OCI-LY3 (cell line): ENCODE results near the gene KHDRBS1.

Experiments used
- H2AFZ ChIP-seq: fragments of 200-600, 300-600 bp; shearing (Covaris generic); 2 replicates; pipeline ENCODE4 v1.6.0; 2014; ENCODE audit warnings: antibody characterized with exemption, low read depth, low read length
- H3K27ac ChIP-seq: fragments of 200-600, 300-600 bp; sonication (generic); 2 replicates; pipeline ENCODE4 v1.5.1; 2014; ENCODE audit warnings: mild to moderate bottlenecking, low read length, moderate library complexity, mixed read lengths
- H3K27me3 ChIP-seq: fragments of 200-600, 300-600 bp; sonication (generic); 2 replicates; pipeline ENCODE4 v1.6.1; 2014; ENCODE audit warnings: low read depth, low read length, mixed read lengths
- H3K36me3 ChIP-seq: fragments of 200-600, 300-600 bp; sonication (generic); replicated peaks from 2 replicates; pipeline ENCODE3; 2014; ENCODE audit warnings: low read depth, low read length, mixed read lengths
- H3K4me1 ChIP-seq: fragments of 300-600, 200-600 bp; sonication (generic); 2 replicates; pipeline ENCODE4 v1.6.1; 2014; ENCODE audit warnings: low read length, mixed read lengths
- H3K4me2 ChIP-seq: fragments of 200-600, 300-600 bp; sonication (generic); 2 replicates; pipeline ENCODE4 v1.6.1; 2014; ENCODE audit warnings: low read length, mixed read lengths
- H3K4me3 ChIP-seq: fragments of 300-600, 200-600 bp; sonication (generic); 2 replicates; pipeline ENCODE4 v1.5.1; 2014; ENCODE audit warnings: antibody characterized with exemption, mild to moderate bottlenecking, low read length, moderate library complexity
- H3K79me2 ChIP-seq: fragments of 300-600, 200-600 bp; shearing (Covaris generic); 2 replicates; pipeline ENCODE4 v1.6.1; 2014; ENCODE audit warnings: mild to moderate bottlenecking, low read length, mixed read lengths
- H3K9ac ChIP-seq: fragments of 300-600, 200-600 bp; shearing (Covaris generic); 2 replicates; pipeline ENCODE4 v1.6.0; 2014; ENCODE audit warnings: mild to moderate bottlenecking, low read length, moderate library complexity
- H3K9me3 ChIP-seq: fragments of 200-600, 300-600 bp; shearing (Covaris generic); 2 replicates; pipeline ENCODE4 v1.6.1; 2014; ENCODE audit warnings: low read length, mixed read lengths; ENCODE audit not compliant: insufficient read depth
- H4K20me1 ChIP-seq: fragments of 200-600, 300-600 bp; sonication (generic); 2 replicates; pipeline ENCODE4 v1.6.1; 2016; ENCODE audit warnings: low read length, mixed read lengths; ENCODE audit not compliant: insufficient read depth
- EZH2phosphoT487 ChIP-seq: fragments of 200-600 bp; shearing (Covaris generic); IDR thresholded peaks from 2 replicates; pipeline ENCODE4 v1.6.1; 2018; ENCODE audit warnings: antibody characterized with exemption, mixed run types, low read depth
- TF ChIP-seq, protein P1 (sequence below): fragments of 200-600, 300-600 bp; sonication (generic); IDR thresholded peaks from 2 replicates; pipeline ENCODE4 v1.5.1; 2014; ENCODE audit warnings: antibody characterized with exemption, low read length, low read depth

The KHDRBS1 gene

DNA sequence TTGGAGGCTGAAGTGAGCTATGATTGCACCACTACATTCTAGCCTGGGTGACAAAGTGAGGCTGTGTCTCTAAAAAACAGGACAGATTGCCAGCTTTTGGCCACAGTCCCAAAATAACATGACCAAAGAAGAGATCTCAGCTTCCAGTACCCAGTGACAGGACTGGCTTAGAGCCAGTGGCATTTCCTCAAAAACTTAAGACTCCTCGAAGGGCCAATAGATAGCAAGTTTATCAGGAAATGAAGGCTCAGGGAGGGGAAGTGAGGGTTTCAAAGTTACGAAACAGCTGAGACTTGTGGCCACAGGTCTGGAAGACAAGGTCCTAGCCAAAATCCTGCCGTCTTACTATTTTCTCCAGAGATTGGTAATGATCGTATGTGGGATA lies 52.8 kb downstream of the KHDRBS1 start:
- Histone ChIP-seq H3K4me2 (peak overlapping the region; percentile 62), H2AFZ (no peak overlapping the region), H4K20me1 (no peaks in the 10 kb centered on the region), H3K27me3 (0 out of 2 replicates have a peak, but pooled peaks cover 4% of the 10 kb centered on the region), H3K79me2 (no peaks in the 10 kb centered on the region), H3K36me3 (no peaks in the 10 kb centered on the region), H3K9ac (no peak overlapping the region), H3K4me1 (peaks cover 9% of the 10 kb centered on the region), H3K9me3 (no peaks in the 10 kb centered on the region), H3K27ac (peak overlapping the region; percentile 19; the same call in 1 of the 2 replicates), H3K4me3 (no peak overlapping the region)
- TF ChIP-seq, protein P1, sequence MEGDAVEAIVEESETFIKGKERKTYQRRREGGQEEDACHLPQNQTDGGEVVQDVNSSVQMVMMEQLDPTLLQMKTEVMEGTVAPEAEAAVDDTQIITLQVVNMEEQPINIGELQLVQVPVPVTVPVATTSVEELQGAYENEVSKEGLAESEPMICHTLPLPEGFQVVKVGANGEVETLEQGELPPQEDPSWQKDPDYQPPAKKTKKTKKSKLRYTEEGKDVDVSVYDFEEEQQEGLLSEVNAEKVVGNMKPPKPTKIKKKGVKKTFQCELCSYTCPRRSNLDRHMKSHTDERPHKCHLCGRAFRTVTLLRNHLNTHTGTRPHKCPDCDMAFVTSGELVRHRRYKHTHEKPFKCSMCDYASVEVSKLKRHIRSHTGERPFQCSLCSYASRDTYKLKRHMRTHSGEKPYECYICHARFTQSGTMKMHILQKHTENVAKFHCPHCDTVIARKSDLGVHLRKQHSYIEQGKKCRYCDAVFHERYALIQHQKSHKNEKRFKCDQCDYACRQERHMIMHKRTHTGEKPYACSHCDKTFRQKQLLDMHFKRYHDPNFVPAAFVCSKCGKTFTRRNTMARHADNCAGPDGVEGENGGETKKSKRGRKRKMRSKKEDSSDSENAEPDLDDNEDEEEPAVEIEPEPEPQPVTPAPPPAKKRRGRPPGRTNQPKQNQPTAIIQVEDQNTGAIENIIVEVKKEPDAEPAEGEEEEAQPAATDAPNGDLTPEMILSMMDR: no peak
- no peak for TF ChIP-seq EZH2phosphoT487

DNA sequence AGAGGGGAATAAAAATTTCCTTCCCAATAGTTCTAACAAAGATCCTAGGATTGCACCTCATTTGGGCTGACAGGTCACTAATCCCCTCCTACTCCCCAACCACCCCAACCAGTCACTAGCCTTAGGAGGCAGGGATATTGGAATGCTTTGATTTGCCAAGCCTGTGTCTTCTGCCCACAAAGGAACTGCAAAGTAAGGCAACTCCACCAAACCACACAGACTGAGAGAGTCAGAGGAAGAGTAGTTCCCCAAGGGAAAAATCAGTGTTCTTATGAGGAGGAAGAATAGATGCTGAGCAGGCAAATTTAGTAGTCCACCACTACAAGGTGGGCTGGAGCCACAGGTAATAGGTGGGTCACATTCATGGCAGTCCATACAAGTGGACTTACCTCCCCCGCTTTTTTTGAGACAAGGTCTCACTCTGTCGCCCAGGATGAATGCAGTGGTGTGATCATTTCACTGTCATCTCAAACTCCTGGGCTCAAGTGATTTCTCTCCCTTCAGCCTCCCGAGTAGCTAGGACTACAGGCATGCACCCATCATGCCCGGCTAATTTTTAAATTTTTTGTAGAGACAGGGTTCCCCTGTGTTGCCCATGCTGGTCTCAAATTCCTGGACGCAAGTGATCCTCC lies 55.4 kb downstream of the KHDRBS1 start:
- H2AFZ ChIP-seq: no peak overlapping the region
- H3K4me2 ChIP-seq: no peak overlapping the region
- H3K27ac ChIP-seq: no peak overlapping the region
- no peaks in the 10 kb centered on the region for H3K36me3 ChIP-seq
- H3K79me2 ChIP-seq: peaks cover 9% of the 10 kb centered on the region
- no peak overlapping the region for H3K9ac ChIP-seq
- no peaks in the 10 kb centered on the region for H3K9me3 ChIP-seq
- H3K4me3 ChIP-seq: no peak overlapping the region
- no peaks in the 10 kb centered on the region for H4K20me1 ChIP-seq
- 0 out of 2 replicates have a peak, but pooled peaks cover 4% of the 10 kb centered on the region for H3K27me3 ChIP-seq
- no peak for TF ChIP-seq EZH2phosphoT487
- TF ChIP-seq, protein P1: no peak
- H3K4me1 ChIP-seq: peaks cover 15% of the 10 kb centered on the region

DNA sequence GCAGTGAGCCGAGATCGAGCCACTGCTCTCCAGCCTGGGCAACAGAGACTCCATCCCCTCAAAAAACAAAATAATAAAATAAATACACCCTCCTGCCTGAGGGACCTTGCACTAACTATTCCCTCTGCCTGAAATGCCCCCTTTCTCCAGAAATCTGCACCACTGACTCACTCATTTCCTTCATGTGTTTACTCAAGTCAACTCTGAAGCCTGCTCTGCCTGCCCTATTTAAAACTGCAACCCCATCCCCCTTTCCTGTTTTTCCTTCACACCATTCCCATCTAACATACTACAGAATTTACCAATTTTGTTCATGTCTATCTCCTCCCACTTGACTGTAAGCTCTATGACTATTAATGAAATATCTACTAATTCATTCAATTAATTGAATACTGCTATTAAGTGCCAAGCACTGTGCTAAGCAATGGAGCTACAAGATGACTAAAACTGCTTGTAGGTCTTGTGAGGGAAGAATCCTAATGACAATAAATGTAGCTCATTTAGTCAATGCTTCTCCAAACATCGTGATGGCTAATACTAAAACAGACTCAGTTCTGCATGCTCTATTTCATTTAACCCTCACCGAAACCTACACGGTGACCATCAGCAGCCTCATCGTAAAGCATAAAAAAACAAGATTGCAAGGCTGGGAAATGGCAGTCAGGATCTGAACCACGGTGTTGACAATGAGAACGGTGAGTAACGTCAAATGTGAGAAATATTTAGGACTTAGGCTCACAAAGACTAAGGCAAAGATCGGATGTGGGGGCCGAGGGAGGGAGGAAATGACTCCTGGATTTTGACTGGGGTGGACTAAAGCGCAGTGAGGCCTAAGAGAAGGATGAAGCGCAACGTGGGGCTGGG lies 58.3 kb downstream of the KHDRBS1 start:
- Histone ChIP-seq H3K27me3 (0 out of 2 replicates have a peak, but pooled peaks cover 4% of the 10 kb centered on the region), H3K9ac (peak overlapping the region; percentile 83), H3K79me2 (peaks cover 12% of the 10 kb centered on the region), H3K9me3 (no peaks in the 10 kb centered on the region), H3K4me3 (peak overlapping the region; percentile 96), H3K36me3 (no peaks in the 10 kb centered on the region), H3K4me2 (peak overlapping the region; percentile 95), H3K4me1 (peaks cover 6% of the 10 kb centered on the region; the same call in 1 of the 2 replicates), H3K27ac (peak overlapping the region; percentile 88), H4K20me1 (no peaks in the 10 kb centered on the region), H2AFZ (peak overlapping the region; percentile 95)
- no peak for TF ChIP-seq EZH2phosphoT487
- TF ChIP-seq, protein P1: no peak
